Ovary (tissue), 3 donors: ENCODE measurements around the gene IL20.

Experiments
- CTCF ChIP-seq, 3 donors: fragments of 450-650 bp in 2 of 3; fragments of 200-600 bp in 1 of 3; IDR thresholded peaks; one replicate each; pipeline versions ENCODE4 v1.5.1 to v1.8.0; 2016 to 2022; ENCODE audit warnings: antibody characterized with exemption in 3 of 3, mild to moderate bottlenecking in 1 of 3
- POLR2A ChIP-seq: fragments of 450-650 bp; IDR thresholded peaks from one replicate; pipeline ENCODE4 v1.6.1; 2017; ENCODE audit warnings: antibody characterized with exemption, mild to moderate bottlenecking, moderate library complexity
- donor health status: DM: no; HTN: no; CAD: no.

- TF ChIP-seq CTCF (IDR thresholded peaks at IDR 0.05) (no peak), POLR2A (no peak)
Observed at GRCh38 chr1:206915030-206915735, 49.8 kb downstream of the IL20 start.
